HUES64 (cell line): ENCODE results near the gene ARHGAP42.

Experiments
- H3K27ac ChIP-seq: 2 replicates; pipeline ENCODE4 v1.7.0; 2013; ENCODE audit warnings: low read depth, low read length, inconsistent platforms
- H3K27me3 ChIP-seq: 2 replicates; pipeline ENCODE4 v1.6.1; 2013; ENCODE audit warnings: mild to moderate bottlenecking, low read length; ENCODE audit not compliant: insufficient read depth
- H3K36me3 ChIP-seq: 2 replicates; pipeline ENCODE4 v1.6.1; 2013; ENCODE audit warnings: mild to moderate bottlenecking, low read length; ENCODE audit not compliant: insufficient read depth
- H3K4me1 ChIP-seq: 2 replicates; pipeline ENCODE4 v1.6.1; 2013; ENCODE audit warnings: mild to moderate bottlenecking, low read length, moderate library complexity; ENCODE audit not compliant: insufficient read depth
- H3K4me3 ChIP-seq: 2 replicates; pipeline ENCODE4 v1.5.1; 2013; ENCODE audit warnings: mild to moderate bottlenecking, low read length, moderate library complexity
- H3K9ac ChIP-seq: 2 replicates; pipeline ENCODE4 v1.6.1; 2013; ENCODE audit warnings: mild to moderate bottlenecking, low read depth, low read length
- H3K9me3 ChIP-seq: 2 replicates; pipeline ENCODE4 v1.6.1; 2013; ENCODE audit warnings: low read depth, low read length; ENCODE audit not compliant: insufficient read depth
- WGBS: fragments of 150-250, 120-280 bp; methylation state at CpG from one replicate; pipeline ENCODE4 v1.1.7; 2013; ENCODE audit warnings: missing lambda C conversion rate; 5-methylcytosine and 5-hydroxymethylcytosine counted together

ARHGAP42 gene

GRCh38 chr11:100780470-100780869 lies 93.4 kb downstream of the ARHGAP42 start:
- Histone ChIP-seq H3K9ac (no peak overlapping the region), H3K27me3 (no peaks in the 10 kb centered on the region), H3K27ac (no peak overlapping the region), H3K4me3 (no peak overlapping the region), H3K4me1 (peaks cover 14% of the 10 kb centered on the region), H3K36me3 (no peaks in the 10 kb centered on the region), H3K9me3 (no peaks in the 10 kb centered on the region)
- 94% methylated on average over 8 of the region's 8 CpGs for WGBS

DNA sequence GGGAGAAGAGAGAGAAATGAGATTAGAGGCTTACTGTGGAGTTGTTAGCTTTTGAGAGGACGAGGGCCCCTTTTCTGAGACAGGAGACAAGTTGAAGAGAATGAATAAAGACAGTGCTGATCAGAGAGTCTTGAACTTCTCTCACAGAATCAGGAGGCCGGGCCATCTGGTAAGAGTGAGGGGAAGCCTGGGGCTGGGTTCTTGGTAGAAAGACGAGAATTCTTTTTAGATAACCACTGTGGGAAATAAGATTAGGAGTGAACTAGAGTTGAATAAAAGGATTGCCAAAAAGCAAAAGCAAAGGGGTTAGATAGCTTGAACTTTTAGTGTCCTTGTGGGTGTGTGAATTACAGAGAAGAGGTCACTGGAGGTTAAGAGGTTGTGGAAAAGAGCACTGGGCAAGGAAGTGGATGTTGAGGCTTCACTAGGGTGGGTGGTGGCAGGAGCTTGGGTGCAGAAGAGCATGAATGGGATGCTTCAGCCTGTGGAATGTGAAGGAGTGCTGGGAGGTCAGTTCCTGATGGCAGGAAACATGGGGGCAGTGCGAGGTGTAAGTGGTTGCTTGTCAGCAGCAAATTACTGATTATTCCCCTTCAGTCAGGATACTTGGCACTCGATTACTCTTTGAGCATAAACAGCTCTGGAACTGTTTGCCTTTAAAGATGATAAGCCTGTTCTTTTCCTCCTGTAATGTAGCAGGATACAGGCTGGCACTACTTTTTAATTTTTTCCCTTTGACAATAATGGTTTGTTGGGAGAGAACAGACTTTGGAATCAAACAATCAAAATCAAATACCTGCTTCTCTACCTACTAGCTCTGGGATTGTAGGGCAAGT lies 98.3 kb downstream of the ARHGAP42 start:
- Histone ChIP-seq H3K4me3 (no peak overlapping the region), H3K9ac (no peak overlapping the region), H3K9me3 (no peaks in the 10 kb centered on the region), H3K36me3 (no peaks in the 10 kb centered on the region), H3K4me1 (peaks cover 26% of the 10 kb centered on the region), H3K27ac (peak overlapping the region; percentile 20; the same call in 1 of the 2 replicates), H3K27me3 (no peaks in the 10 kb centered on the region)
- 74% methylated on average over 5 of the region's 5 CpGs for WGBS

DNA sequence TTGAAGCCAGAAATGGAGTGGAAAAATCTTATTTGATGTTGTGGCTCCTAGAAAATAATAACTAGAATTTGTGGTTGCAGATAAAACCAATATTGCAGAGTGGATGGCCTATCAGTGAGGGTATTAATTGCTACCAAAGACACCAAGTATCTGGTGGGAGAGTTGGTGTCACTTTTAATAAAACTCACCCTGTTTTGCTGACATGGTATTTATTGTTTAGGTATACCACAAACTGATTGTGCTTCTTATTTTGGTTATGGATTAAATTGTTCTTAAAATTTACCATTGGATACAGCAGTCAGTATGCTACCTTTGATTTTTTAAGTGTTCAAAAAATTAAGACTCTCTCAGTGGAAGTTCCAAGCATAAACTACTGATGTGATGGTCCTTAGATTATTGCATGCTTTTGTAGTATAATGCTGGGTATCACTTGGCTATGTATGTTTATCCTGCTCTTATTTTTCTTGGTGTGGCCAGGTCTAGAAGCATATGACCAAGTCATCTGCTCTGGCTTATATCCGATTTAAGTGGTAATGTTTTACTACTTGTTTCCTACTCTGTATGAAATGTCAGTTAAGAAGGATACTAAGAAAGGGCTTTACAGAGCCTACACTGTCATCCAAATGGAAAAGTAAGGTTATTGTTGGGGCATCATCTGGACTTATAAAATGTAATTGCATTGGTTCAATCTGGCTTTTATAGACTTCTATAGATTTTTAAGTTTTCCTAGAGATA lies 101.6 kb downstream of the ARHGAP42 start:
- Histone ChIP-seq H3K27me3 (no peaks in the 10 kb centered on the region), H3K9me3 (no peaks in the 10 kb centered on the region), H3K27ac (no peak overlapping the region; the same call in 1 of the 2 replicates), H3K4me1 (peaks cover 46% of the 10 kb centered on the region), H3K4me3 (no peak overlapping the region), H3K36me3 (no peaks in the 10 kb centered on the region), H3K9ac (no peak overlapping the region)
- WGBS, result 100% methylated on average over 1 of the region's 1 CpG

DNA sequence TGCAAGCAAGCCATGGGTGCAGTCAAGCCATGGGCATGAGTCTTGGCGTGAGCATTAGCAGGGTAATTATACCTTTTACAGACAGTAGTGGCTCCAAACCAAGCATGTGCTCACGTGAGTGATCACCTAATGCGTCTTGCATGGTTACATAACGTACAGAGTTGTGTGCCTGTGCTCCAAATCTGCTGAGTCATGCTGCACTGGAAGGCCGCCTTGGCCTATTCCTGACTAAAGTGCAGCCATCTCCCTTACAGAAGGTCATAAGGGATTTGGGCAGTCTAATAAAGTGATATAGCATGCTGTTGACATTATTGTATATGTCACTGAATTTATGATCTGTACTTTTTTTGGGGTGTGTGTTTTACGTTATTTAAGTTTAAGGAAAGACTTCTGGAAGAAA lies 102.4 kb downstream of the ARHGAP42 start:
- Histone ChIP-seq H3K27ac (peak overlapping the region; percentile 56; the same call in 1 of the 2 replicates), H3K9me3 (no peaks in the 10 kb centered on the region), H3K4me3 (no peak overlapping the region), H3K4me1 (peaks cover 51% of the 10 kb centered on the region), H3K27me3 (no peaks in the 10 kb centered on the region), H3K36me3 (no peaks in the 10 kb centered on the region), H3K9ac (no peak overlapping the region)
- 91% methylated on average over 6 of the region's 6 CpGs for WGBS

- no CpG with 5 or more reads among the region's 2 CpGs for WGBS
Observed at GRCh38 chr11:100790073-100790472, 103.0 kb downstream of the ARHGAP42 start.

GRCh38 chr11:100791103-100791502 lies 104.0 kb downstream of the ARHGAP42 start:
- peak overlapping the region; percentile 95 for H3K27ac ChIP-seq
- peak overlapping the region; percentile 8; the same call in 1 of the 2 replicates for H3K4me3 ChIP-seq
- peak overlapping the region; percentile 43 for H3K9ac ChIP-seq
- no peaks in the 10 kb centered on the region for H3K36me3 ChIP-seq
- H3K27me3 ChIP-seq, result no peaks in the 10 kb centered on the region
- no peaks in the 10 kb centered on the region for H3K9me3 ChIP-seq
- H3K4me1 ChIP-seq, result peaks cover 41% of the 10 kb centered on the region

More at GRCh38 chr11:100790073-100790472, 103.0 kb downstream of the ARHGAP42 start:
- Histone ChIP-seq H3K36me3 (no peaks in the 10 kb centered on the region), H3K4me3 (no peak overlapping the region), H3K9me3 (no peaks in the 10 kb centered on the region), H3K27ac (peak overlapping the region; percentile 95), H3K9ac (no peak overlapping the region), H3K4me1 (peaks cover 49% of the 10 kb centered on the region), H3K27me3 (no peaks in the 10 kb centered on the region)

GRCh38 chr11:100791860-100792259 lies 104.8 kb downstream of the ARHGAP42 start:
- 0 out of 2 replicates have a peak overlapping the region, but pooled peaks have one; percentile 8 for H3K4me3 ChIP-seq
- WGBS, result 6% methylated on average over 1 of the region's 1 CpG
- H3K4me1 ChIP-seq, result peaks cover 41% of the 10 kb centered on the region
- no peaks in the 10 kb centered on the region for H3K9me3 ChIP-seq
- peak overlapping the region; percentile 95 for H3K27ac ChIP-seq
- no peaks in the 10 kb centered on the region for H3K36me3 ChIP-seq
- H3K27me3 ChIP-seq, result no peaks in the 10 kb centered on the region
- H3K9ac ChIP-seq, result peak overlapping the region; percentile 43

DNA sequence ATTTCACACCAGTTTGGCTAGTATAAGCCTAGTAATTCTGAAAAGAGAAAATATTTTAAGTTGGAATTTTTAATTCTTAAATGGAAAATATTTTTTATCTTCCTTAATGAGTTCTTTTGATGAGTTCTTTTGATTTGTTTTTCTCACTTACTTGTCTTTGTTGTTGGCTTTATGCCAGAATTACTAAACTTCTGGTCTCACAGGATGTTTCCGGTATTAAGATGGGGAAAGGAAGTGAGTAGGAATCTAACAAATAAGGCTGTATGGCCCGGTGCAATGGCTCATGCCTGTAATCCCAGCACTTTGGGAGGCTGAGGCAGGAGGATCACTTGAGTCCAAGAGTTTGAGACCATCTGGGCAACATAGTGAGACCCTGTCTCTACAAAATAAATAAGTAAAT lies 106.4 kb downstream of the ARHGAP42 start:
- 94% methylated on average over 2 of the region's 2 CpGs for WGBS
- H3K36me3 ChIP-seq, result peaks cover 3% of the 10 kb centered on the region; the same call in 1 of the 2 replicates
- H3K9ac ChIP-seq, result no peak overlapping the region
- H3K27me3 ChIP-seq, result no peaks in the 10 kb centered on the region
- H3K4me3 ChIP-seq, result no peak overlapping the region
- H3K27ac ChIP-seq, result no peak overlapping the region
- H3K4me1 ChIP-seq, result peaks cover 41% of the 10 kb centered on the region
- H3K9me3 ChIP-seq, result no peaks in the 10 kb centered on the region

DNA sequence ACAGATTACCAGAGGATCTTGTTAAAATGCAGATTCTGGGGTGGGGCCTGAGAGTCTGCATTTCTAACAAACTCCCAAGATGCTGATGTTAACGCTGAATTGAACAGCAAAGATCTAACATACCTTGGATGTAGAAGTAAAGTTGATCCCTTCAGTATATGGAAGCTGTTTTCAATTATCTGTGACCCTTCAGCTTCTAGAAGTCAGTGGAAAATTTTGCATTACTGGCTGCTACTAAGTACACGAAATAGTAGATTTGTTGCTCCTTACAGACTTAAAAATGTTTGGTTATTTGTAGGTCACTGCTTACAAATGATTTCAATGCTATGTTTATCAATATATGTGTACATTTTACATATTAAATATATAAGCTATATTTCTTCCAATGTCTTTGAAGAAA lies 107.4 kb downstream of the ARHGAP42 start:
- peaks cover 3% of the 10 kb centered on the region; the same call in 1 of the 2 replicates for H3K36me3 ChIP-seq
- H3K9ac ChIP-seq, result no peak overlapping the region
- WGBS, result 90% methylated on average over 2 of the region's 2 CpGs
- no peak overlapping the region for H3K27ac ChIP-seq
- no peaks in the 10 kb centered on the region for H3K9me3 ChIP-seq
- H3K4me3 ChIP-seq, result no peak overlapping the region
- H3K27me3 ChIP-seq, result no peaks in the 10 kb centered on the region
- H3K4me1 ChIP-seq, result peaks cover 38% of the 10 kb centered on the region

DNA sequence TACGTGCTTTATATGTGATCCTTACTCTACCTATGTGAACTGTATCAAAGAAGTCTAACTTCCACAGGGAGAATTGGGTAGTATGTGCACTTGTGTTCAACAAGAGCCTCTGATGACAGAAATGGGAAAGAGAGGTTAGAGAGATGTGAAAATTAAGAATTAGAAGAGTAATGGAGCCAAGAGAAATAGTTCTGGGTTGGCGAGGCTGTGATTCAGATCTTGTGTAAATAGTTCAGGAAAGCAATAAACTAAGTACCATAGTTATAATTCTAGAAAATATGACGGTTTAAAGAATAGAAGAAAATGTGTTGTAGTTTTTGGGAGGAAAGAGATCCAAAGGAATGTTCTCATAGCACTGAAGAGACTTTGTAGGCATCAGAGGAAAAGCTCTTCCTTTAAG lies 112.4 kb downstream of the ARHGAP42 start:
- H3K36me3 ChIP-seq, result peaks cover 3% of the 10 kb centered on the region; the same call in 1 of the 2 replicates
- no peaks in the 10 kb centered on the region for H3K27me3 ChIP-seq
- H3K9ac ChIP-seq, result no peak overlapping the region
- no peak overlapping the region for H3K27ac ChIP-seq
- peaks cover 6% of the 10 kb centered on the region; the same call in 1 of the 2 replicates for H3K4me1 ChIP-seq
- WGBS, result 94% methylated on average over 3 of the region's 3 CpGs
- no peak overlapping the region for H3K4me3 ChIP-seq
- no peaks in the 10 kb centered on the region for H3K9me3 ChIP-seq

DNA sequence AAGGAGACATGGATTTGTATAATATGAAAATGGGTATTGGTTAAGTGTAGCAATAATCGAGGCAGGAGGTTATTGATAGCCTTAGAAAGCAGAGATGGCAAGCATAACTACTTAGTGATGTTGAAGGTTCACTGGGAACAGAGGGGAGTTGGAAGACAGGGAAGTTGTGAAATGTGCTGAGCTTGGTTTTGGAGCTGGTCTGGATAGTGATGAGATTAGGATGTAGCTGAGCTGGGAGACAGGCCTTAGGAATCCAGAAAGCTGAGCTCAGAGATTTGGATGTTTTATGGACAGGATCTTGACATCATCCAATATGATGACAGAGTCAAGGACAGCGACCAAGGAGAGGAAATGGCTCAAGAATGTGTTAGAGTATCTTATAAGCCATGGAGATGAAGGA lies 113.1 kb downstream of the ARHGAP42 start:
- H3K9me3 ChIP-seq, result no peaks in the 10 kb centered on the region
- peaks cover 4% of the 10 kb centered on the region; the same call in 1 of the 2 replicates for H3K4me1 ChIP-seq
- no peak overlapping the region for H3K27ac ChIP-seq
- no peaks in the 10 kb centered on the region for H3K27me3 ChIP-seq
- H3K36me3 ChIP-seq, result peaks cover 3% of the 10 kb centered on the region; the same call in 1 of the 2 replicates
- H3K4me3 ChIP-seq, result no peak overlapping the region
- 94% methylated on average over 2 of the region's 2 CpGs for WGBS
- H3K9ac ChIP-seq, result no peak overlapping the region
